IPS DF 19.7 (cell line): Measurements from ENCODE around the gene MARCHF7.
"Not testable (repeated sequence)": the region's sequence is repeated elsewhere in the genome, so short reads cannot be mapped to it uniquely, and the experiment has no call there.

Source experiments
- DNase-seq: peaks from one replicate; pipeline ENCODE4 v3.0.0-alpha.2; 2013; ENCODE audit warnings: low read depth, low spot score

Gene MARCHF7

DNA sequence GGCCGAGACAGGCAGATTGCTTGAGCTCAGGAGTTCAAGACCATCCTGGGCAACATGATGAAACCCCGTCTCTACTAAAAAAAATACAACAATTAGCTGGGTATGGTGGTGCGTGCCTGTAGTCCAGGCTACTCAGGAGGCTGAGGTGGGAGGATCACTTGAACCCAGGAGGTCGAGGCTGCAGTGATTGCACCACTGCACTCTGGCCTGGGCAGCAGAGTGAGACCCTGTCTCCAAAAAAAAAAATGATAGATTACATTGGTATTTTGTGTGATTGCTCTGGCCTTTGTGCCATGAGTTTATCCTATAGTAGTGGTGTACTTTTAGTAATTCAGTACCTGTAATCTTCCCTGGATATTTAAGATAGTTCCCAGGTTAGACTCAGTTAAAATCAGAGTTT is 4.1 kb downstream of the MARCHF7 start:
- DNase-seq: not testable (repeated sequence)

DNA sequence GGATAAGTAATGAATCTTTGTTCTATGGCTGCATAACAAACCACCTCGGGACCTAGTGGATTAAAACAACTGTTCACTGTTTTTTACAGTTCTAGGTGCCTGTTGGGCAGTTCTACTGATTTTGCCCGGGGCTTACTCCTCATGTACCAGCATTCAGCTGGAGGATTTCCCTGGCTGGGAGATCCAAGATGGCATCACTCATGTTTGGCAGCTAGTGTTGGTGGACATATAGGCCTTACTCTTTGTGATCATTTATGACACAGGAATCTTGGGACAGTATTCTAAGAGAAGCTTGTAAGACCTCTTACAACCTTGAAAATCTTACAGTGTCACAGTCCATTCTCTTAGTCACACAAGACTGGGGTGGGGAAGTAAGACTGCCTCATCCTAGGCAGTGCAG is 4.6 kb downstream of the MARCHF7 start:
- DNase-seq: no peak

DNA sequence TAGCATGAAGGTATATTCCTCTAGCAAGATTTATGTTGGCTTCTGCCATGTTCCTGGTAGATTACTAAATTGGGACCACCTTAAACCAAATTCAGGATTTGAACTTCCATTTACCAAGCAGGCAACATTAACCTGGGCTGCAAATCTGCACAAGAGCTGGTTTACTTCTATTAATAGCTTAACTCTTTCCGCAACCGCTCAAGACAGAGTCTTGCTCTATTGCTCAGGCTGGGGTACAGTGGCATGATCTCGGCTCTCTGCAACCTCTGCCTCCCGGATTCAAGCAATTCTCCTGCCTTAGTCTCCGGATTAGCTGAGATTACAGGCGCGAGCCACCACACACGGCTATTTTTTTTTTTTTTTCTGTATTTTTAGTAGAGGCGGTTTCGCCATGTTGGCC is 8.4 kb downstream of the MARCHF7 start:
- DNase-seq: no peak

DNA sequence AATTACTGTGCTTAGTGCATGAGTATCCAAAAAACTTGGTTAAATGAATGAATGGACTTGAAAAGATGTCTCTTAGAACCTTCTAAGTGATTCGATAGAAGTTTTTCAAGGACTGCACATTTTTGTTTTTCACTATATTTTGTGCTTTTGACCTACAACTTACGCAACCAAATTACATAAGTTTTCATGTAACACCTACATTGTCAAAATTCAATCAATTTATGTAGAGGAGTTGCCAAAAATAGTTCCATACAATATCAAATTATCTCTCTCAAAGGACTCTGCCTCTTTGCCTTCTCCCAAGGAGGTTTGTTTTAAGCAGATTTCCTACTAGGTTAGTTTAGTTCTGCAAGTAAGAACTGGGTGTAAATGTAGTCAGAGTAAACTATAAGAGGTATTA is 10.3 kb downstream of the MARCHF7 start:
- no peak for DNase-seq

DNA sequence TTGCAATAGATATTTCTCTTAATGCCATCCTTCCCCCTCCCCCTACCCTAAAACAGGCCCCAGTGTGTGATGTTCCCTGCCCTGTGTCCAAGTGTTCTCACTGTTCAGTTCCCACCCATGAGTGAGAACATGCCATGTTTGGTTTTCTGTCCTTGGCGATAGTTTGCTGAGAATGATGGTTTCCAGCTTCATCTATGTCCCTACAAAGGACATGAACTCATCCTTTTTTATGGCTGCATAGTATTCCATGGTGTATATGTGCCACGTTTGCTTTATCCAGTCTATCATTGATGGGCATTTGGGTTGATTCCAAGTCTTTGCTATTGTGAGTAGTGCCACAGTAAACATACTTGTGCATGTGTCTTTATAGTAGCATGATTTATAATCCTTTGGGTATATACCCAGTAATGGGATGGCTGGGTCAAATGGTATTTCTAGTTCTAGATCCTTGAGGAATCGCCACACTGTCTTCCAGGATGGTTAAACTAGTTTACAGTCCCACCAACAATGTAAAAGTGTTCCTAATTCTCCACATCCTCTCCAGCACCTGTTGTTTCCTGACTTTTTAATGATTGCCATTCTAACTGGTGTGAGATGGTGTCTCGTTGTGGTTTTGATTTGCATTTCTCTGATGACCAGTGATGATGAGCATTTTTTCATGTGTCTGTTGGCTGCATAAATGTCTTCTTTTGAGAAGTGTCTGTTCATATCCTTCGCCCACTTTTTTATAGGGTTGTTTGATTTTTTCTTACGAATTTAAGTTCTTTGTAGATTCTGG is 12.7 kb downstream of the MARCHF7 start:
- DNase-seq: not testable (repeated sequence)

DNA sequence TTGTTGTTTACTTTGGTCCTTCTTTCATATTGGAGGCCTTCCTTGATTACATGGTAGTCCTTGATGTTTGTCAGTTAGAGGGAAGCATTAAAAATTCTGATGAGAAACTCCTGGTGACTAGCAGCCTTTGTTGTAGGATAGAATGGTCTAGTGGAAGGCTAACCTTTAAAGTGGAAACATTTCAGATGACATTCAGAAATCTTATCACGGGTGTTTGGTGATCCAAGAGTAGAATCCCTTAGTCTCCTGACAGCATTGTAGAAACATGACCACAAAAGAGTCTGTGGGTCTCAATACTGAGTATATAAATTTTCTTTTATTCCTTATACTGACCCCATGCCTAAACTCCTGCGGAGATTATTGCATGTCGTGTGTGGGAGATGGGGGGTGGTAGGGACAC is 13.4 kb downstream of the MARCHF7 start:
- no peak for DNase-seq

GRCh38 chr2:159728629-159729028 is 16.3 kb downstream of the MARCHF7 start:
- DNase-seq: no peak

- DNase-seq: no peak
Measured at GRCh38 chr2:159735648-159736047, 23.3 kb downstream of the MARCHF7 start.

- no peak for DNase-seq
Measured at GRCh38 chr2:159736048-159736447, 23.7 kb downstream of the MARCHF7 start.

DNA sequence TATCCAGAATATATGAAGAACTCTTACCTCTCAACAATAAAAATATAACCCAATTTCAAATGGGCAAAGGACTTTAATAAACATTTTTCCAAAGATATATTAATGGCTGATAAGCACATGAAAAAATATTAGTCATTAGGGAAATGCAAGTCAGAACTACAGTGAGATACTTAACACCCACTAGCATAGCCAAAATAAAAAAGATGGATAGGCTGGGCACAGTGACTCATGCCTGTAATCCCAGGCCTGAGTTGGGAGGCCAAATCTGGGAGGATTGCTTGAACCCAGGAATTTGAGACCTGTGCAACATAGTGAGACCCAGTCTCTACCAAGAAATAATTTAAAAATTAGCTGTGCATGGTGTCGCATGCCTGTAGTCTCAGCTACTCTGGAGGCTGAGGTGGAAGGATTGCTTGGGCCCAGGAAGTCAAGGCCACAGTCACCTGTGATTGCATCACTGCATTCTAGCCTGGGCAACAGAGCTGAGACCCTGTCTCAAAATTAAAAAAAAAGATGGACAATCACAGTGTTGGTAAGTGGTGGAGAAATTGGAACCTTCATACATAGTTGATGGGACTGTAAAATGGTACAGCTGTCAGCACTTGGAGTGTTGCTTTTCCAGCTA is 25.1 kb downstream of the MARCHF7 start:
- no peak for DNase-seq

- no peak for DNase-seq
Measured at GRCh38 chr2:159737917-159738296, 25.6 kb downstream of the MARCHF7 start.

DNA sequence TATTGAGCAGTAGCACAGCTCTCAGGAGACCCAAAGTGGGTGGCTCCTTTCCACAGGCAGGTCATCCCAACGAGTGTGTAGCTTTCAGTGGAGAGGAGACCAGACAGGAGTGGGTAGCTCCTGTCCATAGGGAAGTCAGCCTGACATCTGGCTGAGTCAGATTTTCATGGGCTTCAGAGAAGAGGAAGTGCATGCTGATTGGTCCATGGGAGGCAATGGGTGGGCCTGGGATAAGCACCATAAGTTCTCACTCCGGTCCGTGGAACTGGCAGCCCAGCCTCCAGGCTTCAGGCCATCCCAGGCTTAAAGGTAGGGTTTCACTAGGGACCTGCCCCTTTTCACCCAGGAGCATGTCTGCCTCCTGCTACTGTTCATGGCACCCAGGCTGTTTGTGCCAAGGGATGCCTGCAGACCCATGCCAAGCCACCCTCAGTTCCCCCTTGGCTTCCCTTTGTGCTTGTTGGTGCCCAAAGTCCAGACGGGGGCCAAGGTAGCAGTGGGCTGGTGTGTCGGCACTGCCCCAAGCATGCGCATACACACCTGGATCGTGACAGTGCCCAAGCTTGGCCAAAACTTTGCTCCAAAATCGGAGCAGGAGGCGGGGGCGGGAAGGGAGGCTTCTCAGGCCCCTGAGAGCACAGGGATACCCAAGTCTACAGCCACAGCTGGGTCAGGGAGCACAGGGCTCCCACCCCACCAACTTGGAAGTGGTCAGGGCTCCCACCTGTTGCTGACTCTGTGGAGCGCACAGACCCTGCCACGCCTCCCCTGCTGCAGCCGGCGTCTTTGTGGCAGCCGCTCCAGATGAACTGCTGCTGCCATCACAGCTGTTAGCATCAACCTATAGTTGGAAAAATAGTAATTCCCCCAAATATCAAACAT is 26.4 kb downstream of the MARCHF7 start:
- no peak for DNase-seq

DNA sequence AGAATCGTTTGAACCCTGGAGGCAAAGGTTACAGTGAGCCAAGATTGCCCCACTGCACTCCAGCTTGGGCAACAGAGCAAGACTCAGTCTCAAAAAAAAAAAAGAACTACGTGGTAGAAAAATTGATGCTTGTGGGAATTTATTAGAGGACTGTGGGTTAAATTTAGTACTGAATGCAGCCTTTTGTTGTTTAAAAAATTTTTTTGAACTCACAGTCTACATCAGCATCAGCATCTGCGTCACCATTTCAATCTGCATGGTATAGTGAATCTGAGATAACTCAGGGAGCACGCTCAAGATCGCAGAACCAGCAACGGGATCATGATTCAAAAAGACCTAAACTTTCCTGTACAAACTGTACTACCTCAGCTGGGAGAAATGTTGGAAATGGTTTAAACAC is 30.5 kb downstream of the MARCHF7 start:
- no peak for DNase-seq

- no peak for DNase-seq
Measured at GRCh38 chr2:159744363-159744762, 32.1 kb downstream of the MARCHF7 start.

GRCh38 chr2:159745237-159745636 is 32.9 kb downstream of the MARCHF7 start:
- not testable (repeated sequence) for DNase-seq

- no peak for DNase-seq
Measured at GRCh38 chr2:159748089-159748488, 35.8 kb downstream of the MARCHF7 start.

DNA sequence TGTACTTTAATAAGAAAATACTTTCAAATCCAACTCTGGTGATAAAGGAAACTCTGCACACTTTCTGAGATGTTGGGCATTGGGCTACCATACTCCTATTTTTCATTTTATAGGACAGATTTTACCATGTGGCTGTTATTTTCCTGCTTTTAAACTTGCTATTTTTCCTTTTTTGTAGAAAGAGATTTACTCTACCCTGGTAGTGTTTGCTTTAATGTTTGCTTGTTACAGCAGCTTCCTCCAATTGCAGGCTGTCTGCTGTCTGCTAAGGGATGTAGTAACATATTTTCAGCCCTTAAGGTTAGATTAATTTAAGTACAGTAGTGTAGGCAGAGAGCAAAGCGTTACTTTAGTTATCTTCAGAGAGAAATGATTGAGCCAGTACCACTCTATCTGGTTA is 38.6 kb downstream of the MARCHF7 start:
- no peak for DNase-seq

GRCh38 chr2:159753797-159754196 is 41.5 kb downstream of the MARCHF7 start:
- DNase-seq: no peak

- no peak for DNase-seq
Measured at GRCh38 chr2:159755014-159755413, 42.7 kb downstream of the MARCHF7 start.

- DNase-seq: peak; percentile 23
Measured at GRCh38 chr2:159755788-159756187, 43.5 kb downstream of the MARCHF7 start.

DNA sequence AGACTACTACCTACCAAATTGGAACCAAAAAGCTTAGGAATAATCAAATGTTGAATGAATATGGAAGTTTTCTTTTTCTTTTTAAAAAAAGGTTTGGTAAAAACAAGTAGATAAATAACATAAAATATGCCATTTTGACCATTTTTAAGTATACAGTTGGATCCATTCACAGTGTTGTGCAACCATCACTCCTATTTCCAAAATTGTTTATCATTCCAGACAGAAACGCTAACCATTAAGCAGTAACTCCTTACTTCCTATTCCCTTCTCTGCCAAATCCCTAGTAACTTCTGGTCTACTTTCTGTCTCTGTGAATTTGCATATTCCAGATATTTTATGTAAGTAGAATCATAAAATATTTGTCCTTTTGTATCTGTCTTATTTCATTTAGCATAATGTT is 45.9 kb downstream of the MARCHF7 start:
- no peak for DNase-seq

GRCh38 chr2:159758686-159759085 is 46.4 kb downstream of the MARCHF7 start:
- DNase-seq: no peak
